Activated CD4-positive, CD25-positive, alpha-beta regulatory T cell (primary cell): ENCODE measurements around the gene DRGX.

Experiments
- DNase-seq, 4 experiments: peaks; one replicate each; lab custom pipeline; 2025; lab: John Stamatoyannopoulos, UW

DRGX gene

GRCh38 chr10:49395741-49396665 lies at the start of gene DRGX:
DRGX (minus strand) TSS chr10:49396089; CDS start chr10:49395440, 649 bp downstream.
- DNase-seq: no peak

GRCh38 chr10:49444349-49444748 lies 48.5 kb upstream of the DRGX start:
- no peak for DNase-seq

GRCh38 chr10:49442863-49443262 lies 47.0 kb upstream of the DRGX start:
- no peak for DNase-seq

DNA sequence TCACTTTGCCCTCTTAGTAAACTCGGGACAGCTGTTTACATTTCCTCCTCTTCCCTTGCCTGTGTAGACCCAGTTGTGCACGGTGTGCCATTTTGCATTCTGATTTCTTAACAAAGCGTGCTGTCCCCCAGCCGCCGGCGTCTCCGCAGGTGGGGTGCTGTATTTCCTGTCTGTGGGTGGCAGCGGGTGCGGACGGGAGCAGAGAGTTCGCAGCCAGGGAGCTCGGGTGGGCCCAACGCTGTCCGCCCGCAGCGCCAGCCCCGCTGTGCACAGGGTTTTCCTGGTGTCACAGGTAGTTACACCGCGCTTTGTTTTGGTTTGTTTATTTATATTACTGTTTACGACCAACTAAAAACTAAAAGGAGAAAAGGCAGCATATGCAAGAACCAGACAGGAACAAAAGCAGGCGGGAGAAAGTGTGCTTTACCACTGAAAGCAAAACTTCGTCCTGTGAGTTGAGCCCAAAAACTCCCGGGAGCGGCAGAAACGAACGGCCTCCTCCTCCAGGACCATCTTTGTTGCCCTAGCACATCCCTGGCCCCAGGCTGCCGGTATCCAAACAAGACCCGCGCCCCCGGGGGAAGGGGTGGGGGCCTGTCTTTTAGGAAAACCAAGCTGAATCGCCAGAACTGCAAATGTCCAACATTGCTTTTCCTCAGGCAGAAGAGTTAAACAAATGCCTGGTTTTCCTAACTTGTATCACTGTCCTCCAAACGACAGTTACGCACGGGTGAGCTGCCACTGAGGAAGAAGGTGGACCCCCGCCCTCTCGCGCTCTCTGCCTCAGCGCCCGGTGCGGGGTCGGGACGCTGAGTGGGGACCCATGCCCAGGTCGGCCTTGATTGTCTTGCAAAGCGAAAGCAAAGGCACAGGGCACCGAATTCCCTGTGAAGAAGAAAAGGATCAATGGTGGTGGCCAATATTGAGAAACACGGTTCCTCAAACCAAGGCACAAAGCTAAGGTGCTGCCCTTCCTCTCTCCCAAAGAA lies 45.9 kb upstream of the DRGX start:
- DNase-seq: no peak

GRCh38 chr10:49435225-49435624 lies 39.3 kb upstream of the DRGX start:
- DNase-seq: no peak

GRCh38 chr10:49433069-49433468 lies 37.2 kb upstream of the DRGX start:
- no peak for DNase-seq

DNA sequence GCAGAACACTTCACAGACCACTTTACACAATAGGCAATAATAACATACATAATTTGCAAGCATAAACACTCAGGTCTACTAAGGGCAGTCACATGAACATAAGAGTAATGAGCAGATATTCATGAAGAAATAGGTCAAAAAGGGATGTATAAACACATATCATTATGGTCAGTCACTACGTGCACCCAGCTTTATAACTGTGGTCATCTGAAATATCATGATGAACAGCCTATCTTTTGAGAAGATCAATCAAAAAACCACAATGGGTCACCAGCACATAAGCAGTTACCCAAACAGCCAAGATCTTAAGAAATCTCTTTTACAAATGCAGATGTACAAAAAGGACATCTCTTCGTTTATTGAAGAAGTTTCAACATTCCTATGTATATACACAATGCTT lies 35.5 kb upstream of the DRGX start:
- no peak for DNase-seq

GRCh38 chr10:49429458-49429857 lies 33.6 kb upstream of the DRGX start:
- no peak for DNase-seq

GRCh38 chr10:49426490-49427360 lies 30.8 kb upstream of the DRGX start:
- DNase-seq: no peak

DNA sequence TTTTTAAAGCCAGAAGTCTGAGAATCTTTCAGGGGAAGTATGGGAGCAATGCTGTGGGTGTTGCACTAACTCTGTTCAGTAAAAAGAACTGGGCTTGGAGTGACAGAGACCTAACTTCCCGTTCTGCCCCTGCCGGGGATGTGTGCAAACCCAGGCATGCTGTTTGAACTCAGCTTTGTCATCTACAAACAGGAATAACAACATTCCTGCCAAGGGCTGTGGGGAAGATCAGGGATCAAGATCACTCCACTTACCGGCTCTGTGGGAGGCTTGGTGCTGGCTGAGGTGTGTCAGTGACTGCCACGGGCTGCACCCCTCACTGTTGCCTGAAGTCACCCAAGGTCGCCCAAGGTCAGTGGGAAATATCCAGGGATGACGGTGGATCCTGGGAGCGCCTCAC lies 23.1 kb upstream of the DRGX start:
- DNase-seq: no peak

DNA sequence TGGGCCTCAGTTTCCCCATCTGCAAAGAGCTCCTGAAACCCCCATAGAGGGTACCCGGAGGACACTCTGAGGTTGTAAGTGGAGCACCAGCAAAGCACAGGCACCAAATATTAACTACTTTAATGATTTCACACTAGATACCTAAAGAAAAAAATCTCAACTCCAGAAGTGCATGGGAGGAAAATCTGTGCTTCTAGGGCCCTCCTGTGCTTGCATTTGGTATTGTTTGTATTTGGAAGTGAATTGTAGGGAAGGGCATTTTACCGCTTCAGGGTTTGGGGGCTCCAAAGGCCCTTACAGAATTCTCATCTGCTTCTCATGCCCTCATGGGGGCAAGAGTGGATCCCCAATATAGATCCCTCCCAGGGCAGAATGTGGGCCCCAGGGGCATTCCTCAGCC lies 22.4 kb upstream of the DRGX start:
- DNase-seq: no peak

DNA sequence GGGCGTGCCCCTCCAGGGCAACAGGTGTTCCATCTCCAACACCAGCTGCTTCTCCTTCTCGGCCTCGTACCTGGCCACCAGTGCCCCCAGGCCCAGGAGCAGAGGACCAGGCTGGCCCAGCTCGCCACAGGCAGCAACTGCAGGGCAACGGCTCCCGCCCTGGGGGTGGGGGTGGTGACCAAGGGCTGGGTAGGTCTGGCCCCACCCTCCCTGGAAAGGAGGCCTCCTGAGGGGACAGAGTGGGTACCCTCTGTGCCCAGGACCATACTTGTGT lies 22.1 kb upstream of the DRGX start:
- no peak for DNase-seq

DNA sequence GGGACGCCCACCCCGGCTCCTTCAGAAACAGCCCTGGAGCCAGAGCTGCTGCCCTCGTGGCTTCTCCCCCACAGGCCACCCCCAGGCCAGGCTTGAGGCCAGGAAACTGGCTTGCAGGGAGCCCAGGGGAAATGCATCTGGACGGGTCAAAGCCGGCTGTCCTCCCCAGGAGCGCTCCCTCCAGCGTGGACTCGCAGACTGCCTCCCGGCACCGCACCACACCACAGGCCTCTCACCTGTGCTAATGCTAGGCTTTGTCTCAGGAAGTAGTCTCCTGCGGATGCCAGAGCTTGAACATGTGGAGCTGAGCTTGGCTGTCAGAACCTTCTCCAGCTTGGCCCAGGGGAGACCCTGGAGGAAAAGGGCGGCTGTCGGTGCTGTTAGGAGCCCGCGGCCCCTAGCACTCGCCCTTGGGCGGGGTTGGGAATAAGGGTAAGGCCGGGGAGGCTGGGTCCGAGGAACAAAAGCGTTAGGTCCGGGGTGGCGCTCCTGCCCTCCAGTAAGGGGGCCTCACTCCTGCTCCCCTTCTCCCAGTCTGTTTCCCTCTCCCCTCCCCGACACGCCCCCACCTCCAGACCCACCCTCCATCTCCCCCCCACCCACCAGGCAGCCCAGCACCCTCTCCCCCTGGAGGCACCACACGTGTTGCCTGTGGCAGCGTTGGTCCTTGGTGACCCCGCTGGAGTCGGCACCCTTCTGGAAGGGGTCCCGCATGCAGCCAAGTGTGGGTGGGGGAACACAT lies 21.6 kb upstream of the DRGX start:
- DNase-seq: no peak

DNA sequence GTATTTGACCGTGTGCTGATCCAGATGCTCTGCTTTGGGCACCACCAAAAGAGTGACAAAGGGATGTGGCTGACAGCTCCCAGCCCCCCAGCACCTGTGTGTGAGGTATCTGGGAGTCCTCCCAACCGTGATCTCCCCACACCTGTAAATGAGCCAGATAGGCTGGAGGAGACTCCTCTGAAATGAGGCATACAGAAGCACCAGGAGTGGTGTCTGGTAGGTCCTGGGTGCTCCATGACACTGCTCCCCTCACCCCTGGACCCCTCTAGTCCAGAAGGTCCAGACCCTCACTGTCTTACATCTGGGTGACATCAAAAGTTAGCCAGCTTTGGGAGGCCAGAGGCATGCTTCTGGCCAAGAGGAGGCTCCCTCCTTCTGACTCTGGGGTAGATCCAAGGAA lies 20.0 kb upstream of the DRGX start:
- no peak for DNase-seq

- no peak for DNase-seq
These were observed 19.2 kb upstream of the DRGX start for GRCh38 chr10:49415109-49415508.

DNA sequence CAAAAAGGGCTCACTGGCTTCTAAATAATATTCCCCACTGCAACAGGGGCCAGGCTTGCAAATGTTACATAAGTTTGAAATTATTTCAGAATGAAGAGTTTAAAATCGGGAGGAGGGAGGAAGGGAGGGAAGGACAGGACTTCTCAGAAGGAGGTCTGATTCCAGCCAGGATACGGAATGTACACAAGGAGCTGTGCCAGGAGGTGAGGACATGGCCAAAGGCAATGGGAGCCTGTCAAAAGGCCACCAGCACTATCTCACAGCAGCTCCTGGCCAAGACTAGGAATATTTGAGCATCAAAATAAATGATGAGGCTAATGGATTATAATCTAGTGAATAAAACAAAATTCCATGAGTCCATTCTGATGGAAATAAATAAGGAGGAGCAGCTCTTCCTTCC lies 18.6 kb upstream of the DRGX start:
- no peak for DNase-seq

- DNase-seq: no peak
These were observed 16.7 kb upstream of the DRGX start for GRCh38 chr10:49412571-49412970.

- DNase-seq: no peak
These were observed 14.6 kb upstream of the DRGX start for GRCh38 chr10:49410365-49411074.

GRCh38 chr10:49409755-49410154 lies 13.9 kb upstream of the DRGX start:
- no peak for DNase-seq

GRCh38 chr10:49408519-49409306 lies 12.8 kb upstream of the DRGX start:
- DNase-seq: no peak
